GM21723 (cell line): ENCODE measurements around the gene SMYD3.

Source experiments
- ATAC-seq: cut with Tn5 transposase; IDR thresholded peaks from one replicate; pipeline ENCODE4 v1.9.1; 2021; ENCODE audit warnings: mild to moderate bottlenecking, moderate library complexity; ENCODE audit not compliant: unreplicated experiment

Gene SMYD3

GRCh38 chr1:246471688-246472087 is 35.4 kb downstream of the SMYD3 start:
- ATAC-seq = no peak

GRCh38 chr1:246470585-246470984 is 36.5 kb downstream of the SMYD3 start:
- ATAC-seq = no peak

GRCh38 chr1:246462986-246463385 is 44.1 kb downstream of the SMYD3 start:
- no peak for ATAC-seq

GRCh38 chr1:246460406-246460805 is 46.7 kb downstream of the SMYD3 start:
- ATAC-seq = no peak

- no peak for ATAC-seq
These were observed 47.9 kb downstream of the SMYD3 start for GRCh38 chr1:246459221-246459620.

GRCh38 chr1:246455476-246455875 is 51.6 kb downstream of the SMYD3 start:
- ATAC-seq = no peak

GRCh38 chr1:246454655-246455054 is 52.4 kb downstream of the SMYD3 start:
- ATAC-seq = no peak

- ATAC-seq = no peak
These were observed 56.3 kb downstream of the SMYD3 start for GRCh38 chr1:246450611-246451251.

- no peak for ATAC-seq
These were observed 58.7 kb downstream of the SMYD3 start for GRCh38 chr1:246448373-246448772.

GRCh38 chr1:246447501-246447900 is 59.6 kb downstream of the SMYD3 start:
- ATAC-seq = no peak

GRCh38 chr1:246445503-246445902 is 61.6 kb downstream of the SMYD3 start:
- ATAC-seq = no peak

GRCh38 chr1:246444617-246445016 is 62.5 kb downstream of the SMYD3 start:
- ATAC-seq = no peak

GRCh38 chr1:246437961-246438360 is 69.1 kb downstream of the SMYD3 start:
- ATAC-seq = no peak

- ATAC-seq = no peak
These were observed 71.5 kb downstream of the SMYD3 start for GRCh38 chr1:246435421-246436041.

- ATAC-seq = no peak
These were observed 72.7 kb downstream of the SMYD3 start for GRCh38 chr1:246434335-246434734.

- peak; percentile 62 for ATAC-seq
These were observed 78.4 kb downstream of the SMYD3 start for GRCh38 chr1:246428542-246429308.

- no peak for ATAC-seq
These were observed 79.5 kb downstream of the SMYD3 start for GRCh38 chr1:246427611-246428010.

GRCh38 chr1:246425895-246426294 is 81.2 kb downstream of the SMYD3 start:
- ATAC-seq = no peak

GRCh38 chr1:246425139-246425794 is 81.8 kb downstream of the SMYD3 start:
- no peak for ATAC-seq

- ATAC-seq = no peak
These were observed 86.8 kb downstream of the SMYD3 start for GRCh38 chr1:246420300-246420699.

- ATAC-seq = no peak
These were observed 88.3 kb downstream of the SMYD3 start for GRCh38 chr1:246418565-246419312.
